Stomach (tissue), 4 donors: ENCODE results near the gene CXCL10.

Experiments
- POLR2A ChIP-seq, 4 donors: fragments of 450-650 bp; IDR thresholded peaks; one replicate each; pipeline ENCODE4 v1.6.1; 2016; ENCODE audit warnings: antibody characterized with exemption in 4 of 4, control low read depth in 2 of 4, mild to moderate bottlenecking in 1 of 4, moderate library complexity in 1 of 4
- POLR2AphosphoS5 ChIP-seq, 3 donors: sonication (generic); formaldehyde crosslinking; IDR thresholded peaks; one replicate each; pipeline ENCODE4 v1.6.1; 2016; ENCODE audit warnings: antibody characterized with exemption in 3 of 3

DNA sequence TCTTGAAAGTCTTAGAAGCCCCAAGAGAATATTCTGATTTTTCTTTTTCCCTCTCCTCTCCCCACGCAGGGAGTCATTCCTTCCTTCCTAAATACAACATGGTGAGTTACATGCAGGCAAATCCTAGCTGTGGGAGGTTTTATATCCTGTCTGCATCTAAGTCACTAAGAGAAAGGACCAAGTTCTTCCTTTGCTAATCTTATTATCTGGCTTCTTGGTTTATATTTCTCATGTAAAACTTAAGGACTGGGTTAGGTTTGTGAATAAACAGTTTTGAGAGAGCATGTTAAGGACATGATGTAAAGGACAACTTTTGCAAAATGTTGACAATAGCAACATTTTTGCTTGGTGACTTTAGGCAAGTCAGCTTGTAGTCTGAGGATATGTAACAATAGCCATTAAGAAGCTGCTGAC lies 10.9 kb downstream of the CXCL10 start:
- TF ChIP-seq POLR2AphosphoS5 (IDR thresholded peaks at IDR 0.05) (no peak), POLR2A (IDR thresholded peaks at IDR 0.05) (no peak)
